Gastrocnemius medialis (tissue), 4 donors: ENCODE data around the gene NUBP2. TPM values are rescaled to one million over a fixed set of nuclear protein-coding genes. Genes with fewer than 3 reads are reported as not detected.

ENCODE experiments used
- ATAC-seq, 2 donors: fragments of 150-250 bp; one replicate each; pipeline ENCODE4 v1.9.1; 2016
- DNase-seq, 2 donors: peaks; one replicate each; pipeline ENCODE4 v3.0.0-alpha.2; 2019
- H3K27ac ChIP-seq, 4 donors: fragments of 200-600 bp; sonication (generic); 1 replicate in 1 of 4; 2 replicates in 3 of 4; pipeline ENCODE4 v1.5.1; 2016 to 2018; ENCODE audit warnings: mild to moderate bottlenecking in 2 of 4, moderate library complexity in 1 of 4
- H3K27me3 ChIP-seq, 3 donors: fragments of 200-600 bp; sonication (generic) in 2 of 3; 1 replicate in 1 of 3; 2 replicates in 2 of 3; pipeline versions ENCODE4 v1.5.1 to v1.6.0; 2016 to 2019; ENCODE audit warnings: mild to moderate bottlenecking in 1 of 3, moderate library complexity in 1 of 3
- H3K36me3 ChIP-seq, 2 donors: fragments of 200-600 bp; sonication (generic) in 1 of 2; one replicate each; pipeline ENCODE4 v1.5.1; 2017 to 2018
- H3K4me1 ChIP-seq, 2 donors: fragments of 200-600 bp; sonication (generic) in 1 of 2; one replicate each; pipeline ENCODE4 v1.5.1; 2016 to 2017; ENCODE audit warnings: mild to moderate bottlenecking in 2 of 2
- H3K4me3 ChIP-seq, 4 donors: fragments of 200-600 bp; sonication (generic) in 3 of 4; 1 replicate in 1 of 4; 2 replicates in 3 of 4; pipeline ENCODE4 v1.5.1; 2016 to 2019; ENCODE audit warnings: mild to moderate bottlenecking in 2 of 4
- H3K9me3 ChIP-seq, 3 donors: fragments of 200-600 bp; sonication (generic) in 2 of 3; 1 replicate in 1 of 3; 2 replicates in 2 of 3; pipeline ENCODE4 v1.5.1; 2016 to 2019
- POLR2A ChIP-seq, 2 donors: fragments of 450-650 bp; IDR thresholded peaks; one replicate each; pipeline ENCODE4 v1.6.1; 2017; ENCODE audit warnings: antibody characterized with exemption in 2 of 2, mild to moderate bottlenecking in 2 of 2, moderate library complexity in 2 of 2
- in situ Hi-C, 4 donors: fragments of 200-750 bp; cut with MboI; loops; one replicate each; pipeline versions ENCODE4 v1.15.0 to v1.8.0; 2017; ENCODE audit warnings: low sequenced_read_pairs in 4 of 4
- intact Hi-C: fragments of 100-400 bp; cut with DNase I; formaldehyde crosslinking; loops from one replicate; pipeline ENCODE4 v1.15.1; 2023; ENCODE audit warnings: low total_unique reads
- total RNA-seq, 4 donors: library from RNA; depleted of rRNA; stranded (reverse); fragments of >200 nt; gene quantifications; one replicate each; pipeline versions ENCODE4 v1.1.0 to v1.2.3, GENCODE V29; 2016
- TF ChIP-seq, protein P1 (sequence below), 5 experiments: fragments of 450-650 bp in 3 of 5; fragments of 200-600 bp in 2 of 5; sonication (generic) in 2 of 5; IDR thresholded peaks in 4 of 5; conservative IDR thresholded peaks in 1 of 5; 1 replicate in 4 of 5; 2 replicates in 1 of 5; pipeline ENCODE4 v1.5.1; 2016 to 2019; ENCODE audit warnings: antibody characterized with exemption in 5 of 5, mild to moderate bottlenecking in 3 of 5, moderate library complexity in 3 of 5

The NUBP2 gene
- total RNA-seq, 4 donors from 2014 or later = 77.3 to 163 (median 80.7) TPM

DNA sequence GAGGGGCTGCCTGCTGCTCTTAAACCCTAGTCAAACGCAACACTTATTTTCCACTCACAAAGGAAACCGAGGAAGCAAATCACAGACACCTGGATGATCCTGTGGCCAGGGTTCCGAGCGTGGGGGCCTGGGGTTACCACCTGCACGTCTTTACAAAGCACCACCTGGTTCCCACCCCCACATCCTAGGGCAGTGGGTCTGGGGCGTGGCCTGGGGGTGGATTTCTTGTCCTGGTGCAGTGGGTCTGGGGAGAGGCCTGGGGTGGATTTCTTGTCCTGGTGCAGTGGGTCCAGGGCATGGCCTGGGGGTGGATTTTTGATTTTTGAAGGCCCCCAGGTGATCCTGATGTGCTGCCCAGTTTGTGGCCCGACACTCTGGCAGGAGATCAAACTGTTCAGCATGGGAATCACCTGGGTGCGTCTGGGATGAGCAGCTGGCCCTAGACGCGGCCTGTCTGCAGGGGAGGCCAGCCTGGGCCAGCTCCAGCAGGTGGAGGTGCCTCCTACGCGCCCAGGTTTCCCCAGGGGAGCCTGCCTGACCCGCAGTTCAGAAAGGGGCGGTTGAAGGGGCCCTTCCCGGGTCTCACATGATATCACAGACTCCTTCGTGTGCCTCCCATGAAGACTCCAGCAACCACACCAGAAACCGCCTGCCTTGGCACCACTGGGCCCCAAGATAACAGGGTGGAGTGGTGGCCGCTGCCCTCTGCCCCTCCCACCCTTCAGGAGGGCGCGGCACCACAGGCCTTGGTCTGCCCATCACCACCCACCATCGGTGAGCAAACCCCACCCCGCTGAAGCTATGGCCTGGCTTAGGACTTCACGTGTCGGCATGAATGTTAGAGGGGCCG is 37.6 kb downstream of the NUBP2 start:
- Histone ChIP-seq H3K27me3 (no peaks in the 10 kb centered on the region), H3K4me1 (peaks cover 20 to 23% of the 10 kb centered on the region in 2 donors), H3K36me3 (peaks cover 0 to 57% of the 10 kb centered on the region in 2 donors), H3K4me3 (no peak overlapping the region), H3K9me3 (no peaks in the 10 kb centered on the region), H3K27ac (no peak overlapping the region)
- ATAC-seq (no peak), DNase-seq (no peak)
- no peak for TF ChIP-seq POLR2A (IDR thresholded peaks at IDR 0.05)
- TF ChIP-seq, protein P1, sequence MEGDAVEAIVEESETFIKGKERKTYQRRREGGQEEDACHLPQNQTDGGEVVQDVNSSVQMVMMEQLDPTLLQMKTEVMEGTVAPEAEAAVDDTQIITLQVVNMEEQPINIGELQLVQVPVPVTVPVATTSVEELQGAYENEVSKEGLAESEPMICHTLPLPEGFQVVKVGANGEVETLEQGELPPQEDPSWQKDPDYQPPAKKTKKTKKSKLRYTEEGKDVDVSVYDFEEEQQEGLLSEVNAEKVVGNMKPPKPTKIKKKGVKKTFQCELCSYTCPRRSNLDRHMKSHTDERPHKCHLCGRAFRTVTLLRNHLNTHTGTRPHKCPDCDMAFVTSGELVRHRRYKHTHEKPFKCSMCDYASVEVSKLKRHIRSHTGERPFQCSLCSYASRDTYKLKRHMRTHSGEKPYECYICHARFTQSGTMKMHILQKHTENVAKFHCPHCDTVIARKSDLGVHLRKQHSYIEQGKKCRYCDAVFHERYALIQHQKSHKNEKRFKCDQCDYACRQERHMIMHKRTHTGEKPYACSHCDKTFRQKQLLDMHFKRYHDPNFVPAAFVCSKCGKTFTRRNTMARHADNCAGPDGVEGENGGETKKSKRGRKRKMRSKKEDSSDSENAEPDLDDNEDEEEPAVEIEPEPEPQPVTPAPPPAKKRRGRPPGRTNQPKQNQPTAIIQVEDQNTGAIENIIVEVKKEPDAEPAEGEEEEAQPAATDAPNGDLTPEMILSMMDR (IDR thresholded peaks at IDR 0.05 in 4 of 5, conservative IDR thresholded peaks at IDR 0.05 in 1 of 5) = no peak
- in situ Hi-C loops (no loop called here), intact Hi-C loops (no loop called here)

DNA sequence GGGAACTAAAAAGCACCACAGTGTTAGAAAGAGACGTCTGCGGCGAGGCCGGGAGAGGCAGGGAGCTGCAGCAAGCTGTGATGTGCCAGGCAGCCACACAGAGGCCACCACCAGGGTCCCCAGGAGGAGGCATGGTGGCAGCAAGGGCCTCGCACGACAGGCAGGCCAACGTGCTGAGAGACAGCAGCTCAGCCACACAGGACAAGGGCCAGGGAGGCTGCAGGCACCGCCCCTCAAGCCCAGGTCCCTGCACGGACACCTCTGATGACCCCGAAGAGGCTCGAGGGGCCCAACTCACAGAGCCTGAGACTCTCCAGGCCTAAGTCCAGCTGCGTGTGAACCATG is 38.2 kb downstream of the NUBP2 start:
- intact Hi-C loops (no loop called here), in situ Hi-C loops (no loop called here)
- H3K27ac ChIP-seq = no peak overlapping the region
- H3K36me3 ChIP-seq = peaks cover 0 to 57% of the 10 kb centered on the region in 2 donors
- H3K27me3 ChIP-seq = no peaks in the 10 kb centered on the region
- no peak for ATAC-seq
- peaks cover 26 to 29% of the 10 kb centered on the region in 2 donors for H3K4me1 ChIP-seq
- no peak for DNase-seq
- no peak for TF ChIP-seq POLR2A (IDR thresholded peaks at IDR 0.05)
- TF ChIP-seq, protein P1 (IDR thresholded peaks at IDR 0.05 in 4 of 5, conservative IDR thresholded peaks at IDR 0.05 in 1 of 5) = no peak
- no peak overlapping the region for H3K4me3 ChIP-seq
- H3K9me3 ChIP-seq = no peaks in the 10 kb centered on the region

GRCh38 chr16:1821861-1822611 is 39.3 kb downstream of the NUBP2 start:
- in situ Hi-C loops = no loop called here
- ATAC-seq = no peak

GRCh38 chr16:1822801-1823200 is 40.0 kb downstream of the NUBP2 start:
- ATAC-seq (no peak), DNase-seq (no peak)
- intact Hi-C loops (no loop called here), in situ Hi-C loops (no loop called here)
- no peak overlapping the region for H3K4me3 ChIP-seq
- H3K9me3 ChIP-seq = no peaks in the 10 kb centered on the region
- H3K36me3 ChIP-seq = peaks cover 0 to 44% of the 10 kb centered on the region in 2 donors
- no peak for TF ChIP-seq POLR2A (IDR thresholded peaks at IDR 0.05)
- TF ChIP-seq, protein P1 (IDR thresholded peaks at IDR 0.05 in 4 of 5, conservative IDR thresholded peaks at IDR 0.05 in 1 of 5) = no peak
- H3K27ac ChIP-seq = no peak overlapping the region
- H3K4me1 ChIP-seq = peaks cover 28 to 35% of the 10 kb centered on the region in 2 donors
- no peaks in the 10 kb centered on the region for H3K27me3 ChIP-seq

More at GRCh38 chr16:1821861-1822611, 39.3 kb downstream of the NUBP2 start:
- H3K27ac ChIP-seq = no peak overlapping the region
- intact Hi-C loops = no loop called here
- no peaks in the 10 kb centered on the region for H3K9me3 ChIP-seq
- no peak for TF ChIP-seq POLR2A (IDR thresholded peaks at IDR 0.05)
- TF ChIP-seq, protein P1 (IDR thresholded peaks at IDR 0.05 in 4 of 5, conservative IDR thresholded peaks at IDR 0.05 in 1 of 5) = no peak
- peaks cover 0 to 47% of the 10 kb centered on the region in 2 donors for H3K36me3 ChIP-seq
- DNase-seq = no peak
- H3K27me3 ChIP-seq = no peaks in the 10 kb centered on the region
- H3K4me1 ChIP-seq = peaks cover 26 to 30% of the 10 kb centered on the region in 2 donors
- no peak overlapping the region for H3K4me3 ChIP-seq
